ENCODE results near the gene MAGEA2B.
"Not testable (repeated sequence)": the region's sequence is repeated elsewhere in the genome, so short reads cannot be mapped to it uniquely, and the experiment has no call there.

Gene MAGEA2B

DNA sequence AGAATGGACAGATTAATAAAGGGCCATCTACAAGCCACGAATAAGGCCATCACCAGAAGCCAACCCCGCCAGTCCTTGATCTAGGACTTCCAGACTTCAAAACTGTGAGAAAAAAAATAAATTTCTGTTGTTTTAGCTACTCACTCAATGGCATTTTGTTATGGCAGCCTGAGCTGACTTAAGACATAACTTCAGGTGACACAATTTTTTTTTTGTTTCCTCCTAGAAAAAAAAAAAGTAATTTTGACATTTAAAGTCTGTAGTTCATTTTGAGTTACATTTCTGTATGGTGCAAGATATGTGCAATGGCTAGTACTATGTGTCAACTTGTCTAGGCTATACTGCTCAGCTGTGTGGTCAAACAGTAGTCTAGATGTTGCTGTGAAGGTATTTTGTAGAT, 44.5 kb downstream of the MAGEA2B start, which contains the start of gene CSAG3:
TSS of gene CSAG3 (plus strand) at position 301 of the 400 bp plus-strand sequence.
- DNase-seq, result not testable (repeated sequence)

DNA sequence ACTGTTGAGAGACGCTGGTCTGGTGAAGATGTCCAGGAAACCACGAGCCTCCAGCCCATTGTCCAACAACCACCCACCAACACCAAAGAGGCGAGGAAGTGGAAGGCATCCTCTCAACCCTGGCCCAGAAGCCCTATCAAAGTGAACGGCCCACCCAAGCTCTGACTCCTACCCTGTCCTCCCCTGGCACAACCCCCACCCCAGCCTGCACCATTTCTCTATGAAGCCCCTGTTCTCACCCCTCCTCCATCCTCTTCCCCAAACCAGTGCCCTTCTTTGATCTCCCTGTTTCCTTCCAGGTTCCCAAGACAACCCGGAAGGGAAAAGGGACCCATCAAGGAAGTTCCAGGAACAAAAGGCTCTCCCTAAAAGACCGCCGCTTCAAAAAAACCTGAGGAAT, 45.1 kb downstream of the MAGEA2B start:
- DNase-seq, result not testable (repeated sequence)

- not testable (repeated sequence) for DNase-seq
Observed at GRCh38 chrX:152761582-152761981, 47.2 kb downstream of the MAGEA2B start.

DNA sequence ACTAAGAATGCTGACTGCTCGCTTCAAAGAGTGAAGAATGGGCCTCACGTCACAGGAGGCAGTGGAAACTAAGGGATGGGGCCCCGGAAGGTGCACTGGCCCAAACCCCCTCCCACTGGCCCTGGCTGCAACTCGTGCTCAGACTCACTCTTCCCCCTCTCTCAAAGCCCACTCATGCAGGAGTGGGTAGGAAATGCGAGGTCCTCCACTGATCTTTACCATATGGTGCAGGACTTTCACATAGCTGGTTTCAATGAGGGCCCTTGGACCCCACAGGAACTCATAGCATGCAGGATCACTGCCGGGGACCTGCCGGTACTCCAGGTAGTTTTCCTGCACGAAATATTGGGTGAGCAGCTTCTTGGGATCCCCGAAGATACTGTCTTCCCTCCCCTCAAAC, 52.1 kb downstream of the MAGEA2B start:
- DNase-seq, result not testable (repeated sequence)

All from right kidney (tissue), 1 donor.